ENCODE data around the gene RALGPS1.

GRCh38 chr9:127007638-127008037 is 93.1 kb downstream of the RALGPS1 start:
- TF ChIP-seq EZH2 (IDR thresholded peaks at IDR 0.05; ENCODE audit: borderline replicate concordance) (no peak), CTCF (IDR thresholded peaks at IDR 0.05; ENCODE audit: poor library complexity) (no peak)
